ENCODE results near the gene TRPM4.

GRCh38 chr19:49255674-49256073 lies 98.1 kb downstream of the TRPM4 start:
- TF ChIP-seq CTCF (IDR thresholded peaks at IDR 0.05 in 8 of 11, conservative IDR thresholded peaks at IDR 0.05 in 3 of 11), result no peak
- TF ChIP-seq POLR2A (IDR thresholded peaks at IDR 0.05), result no peak
- TF ChIP-seq POLR2AphosphoS5 (IDR thresholded peaks at IDR 0.05), result no peak
